H1 (cell line): ENCODE results near the gene RAD9A. TPM values are rescaled to one million over a fixed set of nuclear protein-coding genes. Genes with fewer than 3 reads are reported as not detected.

ENCODE experiments used
- BRCA1 ChIP-seq: IDR thresholded peaks from 2 replicates; pipeline ENCODE4 v1.6.1; 2012; ENCODE audit warnings: low read depth, low read length, improper control_type of control experiment
- EZH2 ChIP-seq: fragments of 200-600 bp; sonication (generic); IDR thresholded peaks from 2 replicates; pipeline ENCODE4 v1.7.1; 2012; ENCODE audit warnings: low read depth, mild to moderate bottlenecking, moderate library complexity, low read length, inconsistent platforms; ENCODE audit not compliant: severe bottlenecking
- RAD21 ChIP-seq, 2 experiments: IDR thresholded peaks in 1 of 2; conservative IDR thresholded peaks in 1 of 2; 2 replicates each; pipeline ENCODE4 v1.6.1; 2011; ENCODE audit warnings: low read depth in 2 of 2, low read length in 2 of 2, improper control_type of control experiment in 1 of 2, inconsistent platforms in 1 of 2, mild to moderate bottlenecking in 1 of 2, moderate library complexity in 1 of 2
- SP2 ChIP-seq: IDR thresholded peaks from 2 replicates; pipeline ENCODE4 v1.6.1; 2012; ENCODE audit warnings: mild to moderate bottlenecking, low read length, inconsistent platforms
- TBP ChIP-seq: IDR thresholded peaks from 2 replicates; pipeline ENCODE4 v1.6.1; 2011; ENCODE audit warnings: low read depth, low read length, improper control_type of control experiment
- polyA plus RNA-seq, 7 experiments: library from polyadenylated mRNA; depleted of rRNA in 3 of 7; stranded (reverse) in 5 of 7; unstranded in 2 of 7; fragments of >200 nt in 5 of 7; fragments of 200-250 nt in 2 of 7; gene quantifications; 1 replicate in 5 of 7; 2 replicates in 1 of 7; 4 replicates in 1 of 7; pipeline versions ENCODE4 v1.2.1 to v1.2.3, GENCODE V29; 2011 to 2013; ENCODE audit warnings: missing spikeins in 2 of 7, mixed read lengths in 2 of 7
- total RNA-seq: library from RNA; stranded (reverse); fragmentation: NEBNext Ultra II Directional; extraction: Animal tissue kit (Norgen Biotek cat#: 25700); gene quantifications from 2 replicates; pipeline ENCODE4 v1.2.1, GENCODE V29; 2021

RAD9A gene
- total and polyA plus RNA-seq, 2 of the 8 experiments (the other 6 are each of a cell fraction or from before 2014, with no cell fraction given): 22.2 to 25.5 TPM

DNA sequence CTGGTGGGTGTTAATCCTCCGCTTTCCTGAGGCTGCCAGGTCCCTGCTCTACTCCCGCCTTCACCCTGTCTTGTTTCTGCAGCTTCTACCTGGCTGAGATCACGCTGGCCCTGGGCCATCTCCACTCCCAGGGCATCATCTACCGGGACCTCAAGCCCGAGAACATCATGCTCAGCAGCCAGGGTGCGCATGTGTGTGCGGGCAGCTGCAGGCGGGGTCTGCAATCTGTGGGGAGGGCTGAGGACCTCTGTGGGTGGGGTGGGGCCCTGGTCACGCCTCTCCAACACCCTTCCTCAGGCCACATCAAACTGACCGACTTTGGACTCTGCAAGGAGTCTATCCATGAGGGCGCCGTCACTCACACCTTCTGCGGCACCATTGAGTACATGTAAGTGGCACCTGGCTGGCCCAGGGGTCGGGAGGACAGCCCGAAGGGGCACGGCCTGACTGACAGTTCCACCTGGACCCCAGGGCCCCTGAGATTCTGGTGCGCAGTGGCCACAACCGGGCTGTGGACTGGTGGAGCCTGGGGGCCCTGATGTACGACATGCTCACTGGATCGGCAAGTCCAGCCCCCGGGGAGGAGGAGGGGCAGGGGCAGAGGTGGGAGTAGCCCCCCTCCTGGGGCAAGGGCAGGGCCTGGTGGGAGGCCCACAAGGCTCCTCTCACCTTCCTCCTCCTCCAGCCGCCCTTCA is 41.0 kb downstream of the RAD9A start (continued):
- TF ChIP-seq RAD21 (IDR thresholded peaks at IDR 0.05 in 1 of 2, conservative IDR thresholded peaks at IDR 0.05 in 1 of 2; ENCODE audit: low read depth in 2 of 2, low read length in 2 of 2): no peak
- TF ChIP-seq TBP: no peak
- TF ChIP-seq EZH2: no peak
- no peak for TF ChIP-seq BRCA1
- TF ChIP-seq SP2: no peak
